ENCODE results near the gene LRRC8D.

LRRC8D gene

DNA sequence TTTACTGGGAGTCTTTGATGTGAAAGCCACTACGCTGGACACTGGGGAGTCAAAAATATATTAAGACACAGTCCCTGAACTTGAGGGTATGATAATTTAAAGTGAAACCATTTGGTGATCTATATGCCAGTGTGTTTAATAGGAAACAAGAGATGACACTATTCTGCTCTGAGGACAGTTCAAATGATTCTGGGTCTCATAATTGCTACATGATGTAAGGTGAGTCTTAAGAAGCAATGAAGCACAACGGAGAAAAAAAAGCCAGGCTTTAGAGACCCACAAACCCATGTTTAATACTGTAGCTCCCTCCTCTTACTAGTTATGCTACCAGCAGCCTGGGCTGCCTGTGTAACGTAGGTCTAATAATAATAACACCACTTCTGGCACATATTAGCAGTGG is 14.2 kb upstream of the LRRC8D start:
- in situ Hi-C loops (cut with MboI; ENCODE audit: low sequenced_read_pairs): loop anchor here (10.0 kb wide), 1 partner anchor 188 kb away; the partner anchor contains the start of gene ZNF326

DNA sequence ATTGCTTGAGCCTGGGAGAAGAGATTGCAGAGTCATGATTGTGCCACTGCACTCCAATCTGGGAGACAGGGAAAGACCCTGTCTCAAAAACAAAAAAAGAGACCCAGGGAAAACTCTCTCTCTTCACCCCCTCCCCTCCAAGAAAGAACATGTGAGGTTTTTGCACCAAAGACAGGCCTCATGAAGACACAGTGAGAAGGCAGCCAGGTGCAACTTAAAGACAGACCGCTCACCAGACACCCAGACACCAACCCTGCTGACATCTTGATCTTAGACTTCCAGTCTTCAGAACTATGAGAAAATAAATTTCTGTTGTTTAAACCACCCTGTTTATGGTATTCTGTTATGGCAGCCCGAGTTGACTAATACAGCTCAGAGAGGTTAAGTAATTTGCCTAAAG is 13.3 kb upstream of the LRRC8D start:
- in situ Hi-C loops (cut with MboI; ENCODE audit: low sequenced_read_pairs): loop anchor here (10.0 kb wide), 1 partner anchor 187 kb away; the partner anchor contains the start of gene ZNF326

GRCh38 chr1:89807983-89808382 is 12.8 kb upstream of the LRRC8D start:
- in situ Hi-C loops (cut with MboI; ENCODE audit: low sequenced_read_pairs): loop anchor here (10.0 kb wide), 1 partner anchor 187 kb away; the partner anchor contains the start of gene ZNF326

GRCh38 chr1:89808441-89809117 is 12.3 kb upstream of the LRRC8D start:
- in situ Hi-C loops (cut with MboI; ENCODE audit: low sequenced_read_pairs): loop anchor here (10.0 kb wide), 1 partner anchor 186 kb away; the partner anchor contains the start of gene ZNF326

DNA sequence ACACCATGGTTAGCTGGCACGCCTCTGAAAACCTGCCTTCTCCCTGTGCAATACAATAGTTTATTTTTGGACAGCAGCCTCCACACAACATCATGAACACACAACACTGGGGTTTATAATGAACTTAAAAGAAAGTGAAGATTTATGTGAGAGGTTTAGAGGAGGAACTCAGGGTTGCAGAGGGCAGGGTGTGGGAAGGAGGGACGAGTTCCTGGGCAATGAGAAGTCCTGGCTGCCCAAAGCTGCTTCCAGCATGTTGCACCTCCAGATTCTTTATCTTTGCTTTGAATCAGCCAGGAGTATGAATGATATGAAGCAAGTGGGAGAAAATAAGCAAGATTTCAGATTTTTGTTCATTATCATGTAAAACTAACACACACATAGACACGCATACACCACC is 11.3 kb upstream of the LRRC8D start:
- in situ Hi-C loops (cut with MboI; ENCODE audit: low sequenced_read_pairs): loop anchor here (10.0 kb wide), 1 partner anchor 185 kb away; the partner anchor contains the start of gene ZNF326

DNA sequence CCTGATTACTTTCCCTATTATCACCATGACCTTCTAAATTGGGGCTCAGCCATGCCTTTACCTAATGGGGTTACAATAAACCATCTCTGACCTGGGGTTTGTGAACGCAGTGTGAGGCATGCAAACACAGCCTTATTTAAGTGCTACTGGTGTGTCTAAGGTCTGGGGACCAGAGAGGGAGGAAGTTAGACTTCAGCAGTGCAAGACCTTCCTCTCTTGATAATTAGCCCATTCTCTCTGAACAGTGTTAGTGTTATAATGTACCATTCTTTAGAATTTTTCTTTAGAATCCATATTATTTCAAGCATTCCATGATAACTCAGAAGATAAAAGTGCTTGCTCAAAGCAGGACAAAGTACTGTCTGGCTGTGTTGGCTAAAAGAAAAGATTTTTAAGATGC is 10.5 kb upstream of the LRRC8D start:
- in situ Hi-C loops (cut with MboI; ENCODE audit: low sequenced_read_pairs): no loop called here

DNA sequence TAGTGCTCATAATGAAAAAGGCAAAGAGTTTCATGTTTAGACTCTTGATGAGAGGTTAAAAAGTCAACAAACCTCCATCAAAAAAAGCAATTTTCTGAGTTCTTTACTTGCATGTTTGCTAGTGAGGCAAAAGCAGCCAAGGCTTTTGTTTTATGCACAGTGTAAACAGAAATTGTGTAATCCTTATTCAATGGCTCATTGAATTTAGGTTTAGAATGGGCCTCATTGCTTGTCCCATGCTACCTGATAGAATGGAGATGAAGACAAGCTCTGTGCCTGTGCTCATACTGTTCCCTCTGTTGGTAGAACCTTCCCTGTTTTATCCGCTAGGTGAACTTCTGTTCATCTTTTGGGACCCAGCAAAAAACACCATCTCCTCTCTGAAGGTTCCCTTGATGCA is 10.0 kb upstream of the LRRC8D start:
- in situ Hi-C loops (cut with MboI; ENCODE audit: low sequenced_read_pairs): no loop called here

DNA sequence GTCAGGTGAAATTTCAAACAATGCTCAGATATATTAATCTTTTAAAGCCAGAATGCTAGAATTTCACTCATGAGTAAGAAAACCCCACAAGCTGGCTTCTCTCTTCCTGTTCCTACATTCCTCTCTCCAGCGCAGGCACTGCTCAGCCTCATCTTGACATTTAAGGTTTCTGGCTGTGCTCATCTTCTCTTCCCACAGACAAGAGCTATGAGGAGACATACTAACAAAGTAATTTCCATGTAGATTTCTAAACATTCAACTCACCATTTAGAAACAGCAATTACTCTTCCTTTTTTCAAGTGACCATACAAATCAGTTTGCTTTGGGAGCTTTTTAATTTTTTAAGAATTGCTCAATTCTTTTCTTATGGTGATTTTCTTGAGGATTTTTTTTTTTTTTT is 7.8 kb upstream of the LRRC8D start:
- in situ Hi-C loops (cut with MboI; ENCODE audit: low sequenced_read_pairs): no loop called here

DNA sequence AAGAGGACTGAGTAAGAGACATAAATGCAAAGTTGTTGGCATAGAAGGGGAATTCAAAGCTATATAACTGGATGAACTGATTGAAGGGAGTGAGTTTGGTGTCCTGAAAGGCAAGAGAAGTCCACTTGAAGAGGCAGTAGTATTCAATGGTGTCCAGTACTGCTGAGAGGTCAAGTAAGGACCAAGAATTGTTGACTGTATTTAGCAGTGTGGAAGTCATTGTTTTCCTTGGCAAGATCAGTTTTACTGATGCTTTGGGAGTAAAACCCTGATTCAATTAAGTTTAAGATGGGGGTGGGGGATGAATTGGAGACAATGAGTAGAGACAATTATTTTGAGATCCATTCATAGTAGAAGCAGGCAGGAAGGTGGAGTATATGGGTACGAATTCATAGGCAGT is 5.8 kb upstream of the LRRC8D start:
- in situ Hi-C loops (cut with MboI; ENCODE audit: low sequenced_read_pairs): no loop called here

GRCh38 chr1:89815611-89816010 is 5.2 kb upstream of the LRRC8D start:
- in situ Hi-C loops (cut with MboI; ENCODE audit: low sequenced_read_pairs): no loop called here

GRCh38 chr1:89816366-89816765 is 4.5 kb upstream of the LRRC8D start:
- in situ Hi-C loops (cut with MboI; ENCODE audit: low sequenced_read_pairs): no loop called here

DNA sequence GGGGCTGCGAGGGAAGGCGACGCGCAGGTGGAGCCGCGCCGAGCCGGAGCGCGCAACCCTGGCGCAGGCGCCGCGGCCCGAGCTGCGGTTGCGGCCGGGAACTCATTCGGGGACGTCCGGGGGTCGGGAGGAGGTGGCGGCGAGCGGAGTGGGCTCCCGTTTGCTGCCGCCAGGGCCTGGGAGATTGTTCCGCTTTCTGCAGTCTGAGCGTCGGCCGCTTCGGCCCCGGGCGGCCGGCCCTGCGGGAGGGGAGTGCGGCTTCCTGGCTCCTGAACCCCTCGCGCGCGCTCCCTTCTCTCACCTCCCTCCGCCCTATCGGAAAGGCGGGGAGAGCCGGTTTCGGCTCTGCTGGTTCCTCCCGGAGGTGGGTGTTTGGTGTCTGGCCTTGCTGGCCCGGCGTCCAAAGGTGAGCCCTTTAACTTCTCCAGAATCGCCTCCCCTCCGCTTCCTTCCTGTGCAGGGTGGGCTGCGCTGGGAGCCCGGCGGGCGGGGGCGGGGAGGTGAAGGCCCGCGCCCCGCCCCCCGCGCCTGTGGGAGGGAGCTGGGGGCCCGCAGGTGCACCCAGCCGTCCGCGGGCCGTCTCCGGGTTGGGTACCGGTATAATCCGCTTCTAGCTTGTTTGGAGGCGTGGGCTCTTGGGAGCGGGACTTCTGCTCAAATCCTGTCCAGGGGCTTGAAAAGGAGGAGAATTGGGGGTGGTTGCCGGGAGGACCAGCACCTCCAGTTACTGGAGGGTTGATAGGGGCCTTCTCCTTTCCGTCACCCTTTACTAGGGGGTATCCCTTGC is 683 bp downstream of the LRRC8D start:
- in situ Hi-C loops (cut with MboI; ENCODE audit: low sequenced_read_pairs): no loop called here

DNA sequence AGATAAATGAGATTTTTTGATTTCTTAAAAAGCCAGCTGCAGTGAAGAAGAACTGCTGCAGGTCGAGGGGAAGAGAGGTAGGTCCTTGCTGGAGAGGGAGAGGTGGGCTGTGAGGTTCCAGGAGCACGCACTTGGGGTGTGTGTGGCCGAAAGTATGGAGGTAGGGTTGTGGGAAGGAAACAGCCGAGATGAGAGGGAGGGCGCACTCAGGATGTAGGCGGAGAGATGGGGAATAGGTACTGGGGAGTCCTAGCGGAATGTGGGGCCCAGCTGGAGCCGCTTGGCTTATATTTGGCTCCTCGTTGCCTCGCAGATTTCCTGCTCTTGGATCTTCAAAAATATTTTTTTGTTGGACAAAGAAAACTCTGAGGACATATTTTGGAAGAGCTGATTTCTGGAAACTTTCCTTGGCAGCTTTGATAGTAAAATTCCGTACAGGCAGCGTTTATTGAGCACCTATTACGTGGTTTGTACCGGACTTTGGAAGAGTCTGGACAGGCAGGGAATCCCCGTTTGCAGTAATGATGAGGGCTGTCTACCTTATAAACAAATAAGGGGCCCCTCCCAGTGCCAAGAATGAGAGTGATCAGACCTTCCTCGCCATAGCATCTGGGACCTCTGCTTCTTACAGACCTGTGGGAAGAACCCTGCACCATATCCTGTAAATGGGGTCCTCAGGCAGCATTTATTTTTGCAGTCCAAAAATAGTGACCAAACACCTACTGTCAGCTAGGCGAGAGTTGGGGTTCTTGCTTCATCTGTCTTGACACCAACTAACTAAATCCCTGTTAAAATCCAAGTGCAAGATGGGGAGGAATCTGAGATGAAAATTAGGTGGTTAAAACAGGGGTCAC is 1.5 kb downstream of the LRRC8D start:
- in situ Hi-C loops (cut with MboI; ENCODE audit: low sequenced_read_pairs): no loop called here

- in situ Hi-C loops (cut with MboI; ENCODE audit: low sequenced_read_pairs): no loop called here
Measured at GRCh38 chr1:89822999-89823628, 2.3 kb downstream of the LRRC8D start.

GRCh38 chr1:89823679-89824292 is 3.0 kb downstream of the LRRC8D start:
- in situ Hi-C loops (cut with MboI; ENCODE audit: low sequenced_read_pairs): no loop called here

DNA sequence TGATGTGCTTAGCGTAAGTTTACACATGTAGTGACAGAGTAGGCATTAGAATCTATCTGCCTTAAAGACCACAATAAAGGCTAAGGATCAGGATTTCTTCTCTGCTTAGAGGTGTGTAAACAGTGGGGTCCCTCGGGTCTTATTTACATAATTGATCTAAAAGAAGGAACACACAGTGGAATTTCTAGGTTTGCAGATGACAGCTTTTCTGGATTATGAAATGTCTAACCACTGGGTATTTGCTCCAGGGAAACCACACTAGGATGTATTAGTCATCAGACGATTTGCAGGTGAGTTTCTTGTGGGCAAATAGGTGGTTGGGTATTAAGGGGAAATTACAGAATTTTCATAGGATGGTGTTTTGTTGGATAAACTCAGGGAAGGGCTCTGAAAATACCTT is 5.8 kb downstream of the LRRC8D start:
- in situ Hi-C loops (cut with MboI; ENCODE audit: low sequenced_read_pairs): no loop called here

DNA sequence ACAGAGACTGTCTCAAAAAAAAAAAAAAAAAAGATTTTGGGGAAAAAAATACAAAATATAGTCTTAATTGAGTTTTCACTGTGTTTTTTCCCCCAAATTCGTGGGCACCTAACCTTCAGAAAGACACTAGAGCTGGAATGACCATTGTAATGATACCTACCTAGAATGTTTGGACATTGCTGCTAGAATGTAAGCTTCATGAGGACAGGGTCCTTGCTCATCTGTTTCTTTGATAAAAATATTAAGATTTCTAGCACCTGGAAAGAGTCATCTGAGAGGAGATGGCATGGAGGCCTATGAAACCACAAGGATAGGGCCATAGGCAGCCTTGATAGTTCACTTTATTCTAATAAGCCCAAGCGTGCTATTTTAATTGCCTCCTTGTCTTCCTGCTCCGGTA is 6.5 kb downstream of the LRRC8D start:
- in situ Hi-C loops (cut with MboI; ENCODE audit: low sequenced_read_pairs): no loop called here

DNA sequence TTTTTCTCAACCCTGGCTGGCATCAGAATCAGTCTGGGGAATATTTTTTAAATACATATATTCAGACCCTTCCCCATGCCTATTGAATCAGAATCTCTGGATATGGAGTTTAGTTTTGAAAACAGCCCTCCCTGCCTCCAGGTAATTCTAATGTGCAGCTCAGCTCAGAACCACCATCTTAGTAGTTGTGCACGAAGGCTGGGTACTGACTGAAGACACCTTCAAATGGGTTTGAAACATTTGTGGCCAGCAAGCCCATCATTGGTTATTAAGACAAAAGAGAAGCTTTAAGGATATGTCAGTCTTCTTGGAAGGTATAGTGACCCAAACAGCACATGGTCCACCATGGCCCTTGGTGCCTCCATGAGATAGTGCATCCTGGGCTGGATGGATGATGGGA is 7.1 kb downstream of the LRRC8D start:
- in situ Hi-C loops (cut with MboI; ENCODE audit: low sequenced_read_pairs): no loop called here

DNA sequence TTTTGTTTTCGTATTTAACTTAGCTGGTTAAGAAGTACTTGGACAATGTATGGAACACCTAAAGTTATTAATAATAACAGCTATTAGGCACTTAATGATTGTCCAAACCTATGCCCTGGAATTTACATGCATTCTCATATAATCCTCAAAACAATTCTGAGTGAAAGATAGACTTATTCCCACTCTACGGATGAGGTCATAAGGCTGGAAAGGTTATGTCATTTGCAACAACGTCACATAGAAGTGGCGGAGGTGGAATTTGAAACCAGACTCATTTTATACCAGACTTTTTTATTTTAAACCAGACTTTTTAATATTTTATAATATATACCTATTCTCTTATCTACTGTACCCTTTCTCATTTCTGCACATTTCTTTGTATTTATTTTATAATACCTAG is 8.4 kb downstream of the LRRC8D start:
- in situ Hi-C loops (cut with MboI; ENCODE audit: low sequenced_read_pairs): no loop called here

GRCh38 chr1:89831462-89832120 is 10.8 kb downstream of the LRRC8D start:
- in situ Hi-C loops (cut with MboI; ENCODE audit: low sequenced_read_pairs): no loop called here
